ENCODE measurements around the gene NDST3.

NDST3 gene

DNA sequence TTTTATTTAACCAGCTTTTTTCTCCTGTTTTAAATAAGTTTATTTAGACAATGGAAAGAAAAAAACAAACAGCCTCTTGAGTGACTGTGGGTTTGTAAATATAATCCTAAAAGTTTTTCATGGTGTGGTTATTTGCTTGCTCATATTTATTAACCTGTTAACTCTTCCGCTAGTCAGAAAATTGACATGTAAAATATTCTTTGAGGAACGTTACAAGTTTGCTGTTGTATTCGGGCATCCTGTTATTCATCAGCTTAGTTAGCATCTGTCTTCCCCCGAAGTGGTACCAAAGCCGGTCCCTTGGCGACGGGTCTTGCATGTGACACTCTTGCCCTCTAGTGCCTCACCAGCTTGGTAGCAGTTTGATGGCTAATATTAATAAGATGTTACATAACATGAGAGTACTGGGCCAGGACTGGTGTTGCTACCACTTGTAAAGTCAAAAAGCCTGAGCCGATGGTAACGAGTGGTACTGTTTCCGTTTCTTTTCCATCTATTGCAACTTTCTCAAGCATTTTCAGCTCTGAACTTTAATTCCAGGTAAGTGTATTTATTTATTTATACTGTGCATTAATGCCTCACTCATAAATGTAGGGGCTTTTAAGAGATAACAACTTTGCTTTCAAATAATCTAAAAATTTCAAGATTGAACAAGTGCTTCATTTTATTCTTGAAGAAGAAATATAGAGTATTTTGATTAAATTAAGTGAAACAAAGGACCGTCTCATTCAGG lies at the start of gene NDST3:
NDST3 (plus strand) TSS at position 434 of the 733 bp plus-strand sequence. CDS start 19,425 bp downstream, outside the sequence.
- Histone ChIP-seq H3K9me3 (ENCODE audit: insufficient read depth, low read depth, low read length) (no peaks in the 10 kb centered on the region), H3K4me3 (ENCODE audit: low read length) (peak within 1 kb of the TSS; percentile 66), H3K4me1 (ENCODE audit: insufficient read depth, low read length) (no peaks in the 10 kb centered on the region; the same call in 1 of the 2 replicates), H3K36me3 (ENCODE audit: insufficient read depth, low read depth, low read length) (no peaks in the 10 kb centered on the region), H3K27ac (ENCODE audit: low read length) (no peak within 1 kb of the TSS), H3K27me3 (ENCODE audit: insufficient read depth, low read length) (peaks cover 10% of the 10 kb centered on the region), H3K9ac (ENCODE audit: low read depth, low read length) (peak within 1 kb of the TSS; percentile 50; the same call in 1 of the 2 replicates)

DNA sequence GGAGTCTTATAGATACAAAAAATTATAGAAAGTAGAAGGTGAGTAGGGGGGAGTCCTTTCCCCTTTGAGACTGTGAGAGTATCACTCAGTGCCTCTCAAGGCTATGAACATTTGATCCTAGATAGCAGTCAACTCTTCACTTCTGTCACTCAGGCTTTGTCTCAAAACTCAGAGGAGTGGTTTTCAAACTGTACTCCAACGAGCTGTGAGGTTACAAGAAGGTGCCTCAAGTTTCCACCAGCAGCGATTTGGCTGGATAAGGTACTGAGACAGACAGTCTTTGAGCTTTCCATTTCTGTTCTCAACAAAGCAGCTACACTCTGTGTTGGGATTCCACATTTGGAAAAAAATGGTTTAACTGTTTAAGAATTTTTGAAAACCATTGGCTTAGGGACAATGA lies 48.0 kb upstream of the NDST3 start:
- Histone ChIP-seq H3K27ac (ENCODE audit: low read length) (no peak overlapping the region), H3K9me3 (ENCODE audit: insufficient read depth, low read depth, low read length) (no peaks in the 10 kb centered on the region)

DNA sequence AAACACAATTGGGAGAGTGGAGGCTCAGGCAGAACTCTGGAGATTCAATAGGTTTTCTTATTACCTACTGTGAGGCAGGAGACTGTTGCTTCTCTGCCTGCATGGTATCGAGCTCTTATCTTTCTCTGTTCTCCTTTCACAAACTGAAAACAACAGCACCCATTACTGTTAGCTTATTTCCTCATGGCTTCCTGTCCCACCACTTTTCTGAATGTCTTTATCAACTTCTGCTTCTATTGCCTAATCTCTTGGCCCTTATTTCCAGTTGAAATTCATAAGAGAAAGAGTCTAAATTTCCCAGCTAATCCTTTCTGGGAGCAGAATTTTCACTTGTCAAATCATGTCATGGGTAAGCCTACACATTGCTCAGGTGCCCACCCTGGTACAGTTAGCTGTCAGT lies 46.8 kb upstream of the NDST3 start:
- Histone ChIP-seq H3K4me3 (ENCODE audit: low read length) (no peak overlapping the region), H3K9ac (ENCODE audit: low read depth, low read length) (no peak overlapping the region), H3K9me3 (ENCODE audit: insufficient read depth, low read depth, low read length) (no peaks in the 10 kb centered on the region), H3K27me3 (ENCODE audit: insufficient read depth, low read length) (no peaks in the 10 kb centered on the region), H3K27ac (ENCODE audit: low read length) (no peak overlapping the region), H3K4me1 (ENCODE audit: insufficient read depth, low read length) (no peaks in the 10 kb centered on the region), H3K36me3 (ENCODE audit: insufficient read depth, low read depth, low read length) (no peaks in the 10 kb centered on the region)

More for the DNA sequence above, 48.0 kb upstream of the NDST3 start:
- H3K27me3 ChIP-seq (ENCODE audit: insufficient read depth, low read length) = no peaks in the 10 kb centered on the region
- H3K4me3 ChIP-seq (ENCODE audit: low read length) = no peak overlapping the region
- H3K36me3 ChIP-seq (ENCODE audit: insufficient read depth, low read depth, low read length) = no peaks in the 10 kb centered on the region
- no peaks in the 10 kb centered on the region for H3K4me1 ChIP-seq (ENCODE audit: insufficient read depth, low read length)
- no peak overlapping the region for H3K9ac ChIP-seq (ENCODE audit: low read depth, low read length)

DNA sequence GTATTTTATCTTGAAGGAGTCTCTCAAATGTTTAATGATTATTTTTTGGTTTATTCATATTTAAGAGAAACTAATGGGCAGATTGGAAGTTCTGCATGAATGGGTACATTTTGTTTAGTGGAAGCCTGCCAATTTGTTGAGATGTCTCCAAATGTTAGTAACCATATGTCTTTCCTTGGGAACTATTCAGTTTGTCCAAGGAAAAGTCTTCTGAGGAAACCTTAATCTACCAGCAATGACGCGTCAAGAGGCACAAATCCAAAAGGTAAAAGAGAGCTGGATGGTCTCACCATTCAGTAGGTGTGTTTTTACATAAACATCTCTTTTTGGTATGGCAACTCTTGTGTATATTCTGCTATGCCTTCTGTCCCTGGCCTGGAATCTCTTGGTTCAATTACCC lies 37.4 kb upstream of the NDST3 start:
- Histone ChIP-seq H3K27me3 (ENCODE audit: insufficient read depth, low read length) (no peaks in the 10 kb centered on the region), H3K9ac (ENCODE audit: low read depth, low read length) (no peak overlapping the region), H3K27ac (ENCODE audit: low read length) (no peak overlapping the region), H3K4me1 (ENCODE audit: insufficient read depth, low read length) (no peaks in the 10 kb centered on the region), H3K9me3 (ENCODE audit: insufficient read depth, low read depth, low read length) (no peaks in the 10 kb centered on the region), H3K4me3 (ENCODE audit: low read length) (no peak overlapping the region), H3K36me3 (ENCODE audit: insufficient read depth, low read depth, low read length) (no peaks in the 10 kb centered on the region)

DNA sequence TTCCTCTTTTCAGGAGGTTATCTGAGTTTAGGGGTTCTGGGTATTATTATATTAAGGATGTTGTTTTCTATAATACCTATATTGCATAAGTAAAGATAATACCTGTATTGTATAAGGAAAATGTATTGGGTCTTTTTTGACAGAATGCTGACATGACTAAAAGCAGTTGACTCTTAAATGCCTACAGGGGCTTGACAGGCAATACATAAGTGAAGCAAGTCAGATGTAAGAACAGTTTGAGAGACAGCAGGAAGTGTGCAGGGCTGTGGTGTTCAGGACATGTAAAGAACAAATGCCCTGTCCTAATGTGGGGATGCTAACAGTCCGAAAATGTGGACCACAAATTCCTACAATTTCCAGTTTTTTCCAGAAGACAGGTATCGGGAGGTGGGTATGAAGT lies 30.2 kb upstream of the NDST3 start:
- H3K27ac ChIP-seq (ENCODE audit: low read length) = no peak overlapping the region
- no peaks in the 10 kb centered on the region for H3K27me3 ChIP-seq (ENCODE audit: insufficient read depth, low read length)
- no peaks in the 10 kb centered on the region for H3K4me1 ChIP-seq (ENCODE audit: insufficient read depth, low read length)
- H3K36me3 ChIP-seq (ENCODE audit: insufficient read depth, low read depth, low read length) = no peaks in the 10 kb centered on the region
- H3K4me3 ChIP-seq (ENCODE audit: low read length) = no peak overlapping the region
- H3K9ac ChIP-seq (ENCODE audit: low read depth, low read length) = no peak overlapping the region
- H3K9me3 ChIP-seq (ENCODE audit: insufficient read depth, low read depth, low read length) = no peaks in the 10 kb centered on the region

DNA sequence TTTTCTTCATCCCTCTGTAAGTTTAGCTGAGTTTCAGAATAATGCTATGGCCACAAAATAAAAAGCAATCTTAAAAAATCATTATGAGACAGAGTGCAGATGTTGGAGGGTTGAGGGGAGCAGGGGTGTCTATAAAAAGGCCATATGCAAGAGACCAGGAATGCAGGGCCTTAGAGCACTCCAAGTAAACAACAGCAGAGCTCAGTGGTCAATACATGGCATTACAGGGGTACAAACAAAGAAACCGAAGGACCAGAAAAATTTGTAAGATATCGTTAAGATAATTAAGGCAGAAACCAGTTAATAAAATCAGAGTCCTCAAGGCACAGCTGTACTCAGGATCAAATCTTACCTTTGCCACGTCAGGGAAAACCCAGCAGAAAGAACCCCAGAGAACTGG lies 28.4 kb upstream of the NDST3 start:
- no peak overlapping the region for H3K9ac ChIP-seq (ENCODE audit: low read depth, low read length)
- no peaks in the 10 kb centered on the region for H3K4me1 ChIP-seq (ENCODE audit: insufficient read depth, low read length)
- no peaks in the 10 kb centered on the region for H3K27me3 ChIP-seq (ENCODE audit: insufficient read depth, low read length)
- H3K9me3 ChIP-seq (ENCODE audit: insufficient read depth, low read depth, low read length) = no peaks in the 10 kb centered on the region
- H3K4me3 ChIP-seq (ENCODE audit: low read length) = no peak overlapping the region
- H3K36me3 ChIP-seq (ENCODE audit: insufficient read depth, low read depth, low read length) = no peaks in the 10 kb centered on the region
- H3K27ac ChIP-seq (ENCODE audit: low read length) = no peak overlapping the region

DNA sequence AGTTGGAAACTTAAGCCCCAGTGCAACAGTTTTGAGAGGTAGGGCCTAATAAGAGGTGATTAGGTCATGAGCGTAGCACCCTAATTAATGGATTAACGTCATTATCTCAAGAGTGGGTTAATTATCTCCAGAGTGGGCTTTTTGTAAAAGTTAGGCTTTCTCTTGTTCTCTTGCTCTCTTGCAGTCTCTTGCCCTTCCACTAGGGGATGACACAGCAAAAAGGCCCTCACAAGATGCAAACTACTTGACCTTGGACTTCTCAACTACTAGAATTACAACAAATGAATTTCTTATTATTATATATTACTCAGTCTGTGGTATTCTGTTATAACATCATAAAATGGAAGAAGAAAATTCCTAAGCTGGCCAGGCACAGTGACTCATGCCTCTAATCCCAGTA lies 22.1 kb upstream of the NDST3 start:
- Histone ChIP-seq H3K27ac (ENCODE audit: low read length) (no peak overlapping the region), H3K9me3 (ENCODE audit: insufficient read depth, low read depth, low read length) (no peaks in the 10 kb centered on the region), H3K4me1 (ENCODE audit: insufficient read depth, low read length) (no peaks in the 10 kb centered on the region), H3K27me3 (ENCODE audit: insufficient read depth, low read length) (no peaks in the 10 kb centered on the region), H3K4me3 (ENCODE audit: low read length) (no peak overlapping the region), H3K9ac (ENCODE audit: low read depth, low read length) (no peak overlapping the region), H3K36me3 (ENCODE audit: insufficient read depth, low read depth, low read length) (no peaks in the 10 kb centered on the region)

DNA sequence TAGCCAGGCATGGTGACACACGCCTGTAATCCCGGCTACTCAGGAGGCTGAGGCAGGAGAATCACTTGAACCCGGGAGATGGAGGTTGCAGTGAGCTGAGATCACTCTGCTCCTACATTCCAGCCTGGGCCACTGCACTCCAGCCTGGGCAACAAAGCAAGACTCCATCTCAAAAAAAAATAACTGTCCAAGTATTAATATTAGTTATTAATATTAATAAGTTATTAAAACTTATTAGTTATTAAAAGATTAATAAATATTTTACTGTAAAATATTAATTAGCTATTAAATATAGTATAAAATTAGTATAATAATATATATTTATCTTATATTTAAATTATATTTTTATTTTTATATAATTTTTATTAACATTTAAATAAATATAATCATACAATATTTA lies 19.5 kb upstream of the NDST3 start:
- Histone ChIP-seq H3K9me3 (ENCODE audit: insufficient read depth, low read depth, low read length) (no peaks in the 10 kb centered on the region), H3K9ac (ENCODE audit: low read depth, low read length) (no peak overlapping the region), H3K36me3 (ENCODE audit: insufficient read depth, low read depth, low read length) (no peaks in the 10 kb centered on the region), H3K27ac (ENCODE audit: low read length) (no peak overlapping the region), H3K4me3 (ENCODE audit: low read length) (no peak overlapping the region), H3K27me3 (ENCODE audit: insufficient read depth, low read length) (no peaks in the 10 kb centered on the region), H3K4me1 (ENCODE audit: insufficient read depth, low read length) (no peaks in the 10 kb centered on the region)

DNA sequence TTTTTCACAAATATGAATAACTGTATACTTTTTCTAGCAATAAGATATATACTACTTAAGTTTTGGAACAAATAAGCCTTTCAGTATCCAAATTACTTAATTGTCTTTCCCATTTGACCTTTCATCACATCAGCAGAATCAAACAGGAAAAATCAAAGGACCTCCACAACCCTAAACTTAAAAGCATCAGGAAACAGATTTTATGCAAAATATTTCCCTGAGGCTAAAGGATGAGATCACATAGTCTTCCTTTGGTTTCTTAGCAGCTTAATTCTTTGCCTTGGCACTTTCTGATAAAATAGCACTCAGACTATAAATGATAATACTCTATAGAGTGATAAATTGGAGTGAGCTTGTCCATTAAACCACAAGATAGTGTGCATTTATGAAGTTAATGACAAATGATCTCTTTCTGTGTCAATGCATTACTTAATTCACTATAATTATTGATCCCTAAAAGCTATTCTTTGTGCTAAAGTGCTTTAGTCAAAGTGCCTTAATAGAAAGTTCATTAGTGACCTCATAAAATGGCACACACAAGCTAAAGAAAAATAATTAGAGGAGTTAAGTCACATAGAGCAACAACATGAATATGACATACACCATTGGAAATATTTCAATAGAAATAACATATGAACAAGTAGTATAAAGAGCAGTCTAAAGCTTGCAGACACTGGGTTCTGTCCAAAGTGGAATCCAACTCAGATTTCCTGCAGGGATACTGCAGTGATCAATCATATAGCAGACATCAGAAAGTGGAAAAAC lies 15.7 kb upstream of the NDST3 start:
- H3K4me1 ChIP-seq (ENCODE audit: insufficient read depth, low read length) = no peaks in the 10 kb centered on the region
- no peaks in the 10 kb centered on the region for H3K36me3 ChIP-seq (ENCODE audit: insufficient read depth, low read depth, low read length)
- H3K27ac ChIP-seq (ENCODE audit: low read length) = no peak overlapping the region
- no peak overlapping the region for H3K4me3 ChIP-seq (ENCODE audit: low read length)
- no peaks in the 10 kb centered on the region for H3K27me3 ChIP-seq (ENCODE audit: insufficient read depth, low read length)
- no peaks in the 10 kb centered on the region for H3K9me3 ChIP-seq (ENCODE audit: insufficient read depth, low read depth, low read length)
- H3K9ac ChIP-seq (ENCODE audit: low read depth, low read length) = no peak overlapping the region

DNA sequence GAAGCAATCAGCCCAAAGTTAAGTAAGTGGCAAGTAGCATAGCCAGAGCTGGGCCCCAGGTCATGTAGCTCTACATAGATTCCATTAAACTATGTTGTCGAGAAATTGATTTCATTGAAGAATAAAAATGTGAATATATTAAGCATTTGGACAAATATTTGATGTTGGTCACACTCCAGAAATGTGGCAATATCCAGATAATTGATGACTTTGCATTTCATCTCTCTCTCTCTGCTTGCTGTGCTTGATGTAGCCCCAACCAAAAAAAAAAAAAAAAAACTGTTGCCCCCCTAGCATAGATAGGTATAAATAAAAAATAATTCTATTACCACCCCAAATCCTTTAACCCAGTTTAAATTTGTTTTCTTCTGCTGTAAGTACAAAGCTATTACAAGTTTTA lies 7.5 kb upstream of the NDST3 start:
- Histone ChIP-seq H3K36me3 (ENCODE audit: insufficient read depth, low read depth, low read length) (no peaks in the 10 kb centered on the region), H3K9me3 (ENCODE audit: insufficient read depth, low read depth, low read length) (no peaks in the 10 kb centered on the region), H3K9ac (ENCODE audit: low read depth, low read length) (no peak overlapping the region), H3K4me3 (ENCODE audit: low read length) (no peak overlapping the region), H3K27me3 (ENCODE audit: insufficient read depth, low read length) (no peaks in the 10 kb centered on the region), H3K4me1 (ENCODE audit: insufficient read depth, low read length) (no peaks in the 10 kb centered on the region), H3K27ac (ENCODE audit: low read length) (no peak overlapping the region)

DNA sequence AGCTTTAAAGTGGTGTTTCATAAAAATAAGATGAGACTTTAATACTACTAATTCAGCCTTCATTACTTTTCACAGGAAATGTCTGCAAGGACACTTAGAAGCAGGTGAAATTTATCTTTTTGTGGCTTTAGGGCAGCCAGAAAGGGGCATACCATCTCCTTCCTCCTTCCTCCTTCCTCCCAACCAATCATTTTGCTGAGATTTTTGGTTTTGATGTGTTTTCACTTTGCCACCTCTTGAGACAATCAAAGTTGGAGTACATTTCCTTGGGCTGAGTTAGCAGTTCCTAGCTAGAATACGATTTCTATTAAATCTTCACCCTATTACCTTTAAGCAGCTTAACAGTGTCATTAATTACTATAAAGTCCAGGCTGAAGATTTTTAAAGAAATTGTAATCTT lies 5.1 kb upstream of the NDST3 start:
- H3K9ac ChIP-seq (ENCODE audit: low read depth, low read length) = no peak overlapping the region
- H3K27ac ChIP-seq (ENCODE audit: low read length) = no peak overlapping the region
- H3K36me3 ChIP-seq (ENCODE audit: insufficient read depth, low read depth, low read length) = no peaks in the 10 kb centered on the region
- H3K9me3 ChIP-seq (ENCODE audit: insufficient read depth, low read depth, low read length) = no peaks in the 10 kb centered on the region
- no peaks in the 10 kb centered on the region; the same call in 1 of the 2 replicates for H3K4me1 ChIP-seq (ENCODE audit: insufficient read depth, low read length)
- H3K27me3 ChIP-seq (ENCODE audit: insufficient read depth, low read length) = peaks cover 10% of the 10 kb centered on the region
- H3K4me3 ChIP-seq (ENCODE audit: low read length) = no peak overlapping the region

DNA sequence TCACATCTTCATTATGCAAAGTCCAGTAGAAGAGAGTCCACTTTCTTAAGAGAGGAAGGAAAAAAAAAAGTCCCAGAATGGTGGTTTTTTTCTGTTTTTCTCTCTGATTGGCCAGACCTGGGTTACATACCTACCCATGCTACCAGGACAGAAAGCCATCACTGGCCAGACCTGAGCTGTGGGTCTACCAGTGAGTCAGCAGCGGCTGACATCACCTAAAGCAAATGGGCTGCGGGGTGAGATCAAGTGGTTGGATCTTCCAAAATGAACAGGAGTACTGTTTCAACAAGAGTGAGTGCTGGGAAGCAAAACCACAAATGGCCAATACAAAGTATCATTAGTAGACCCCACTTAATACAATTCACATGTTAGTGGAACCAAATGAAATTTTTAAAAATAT lies 1.6 kb upstream of the NDST3 start:
- Histone ChIP-seq H3K27me3 (ENCODE audit: insufficient read depth, low read length) (peaks cover 10% of the 10 kb centered on the region), H3K4me3 (ENCODE audit: low read length) (peak overlapping the region; percentile 66), H3K9me3 (ENCODE audit: insufficient read depth, low read depth, low read length) (no peaks in the 10 kb centered on the region), H3K9ac (ENCODE audit: low read depth, low read length) (no peak overlapping the region), H3K27ac (ENCODE audit: low read length) (no peak overlapping the region), H3K36me3 (ENCODE audit: insufficient read depth, low read depth, low read length) (no peaks in the 10 kb centered on the region), H3K4me1 (ENCODE audit: insufficient read depth, low read length) (no peaks in the 10 kb centered on the region; the same call in 1 of the 2 replicates)
